SH-SY5Y (cell line): ENCODE results near the gene PPP2R5A.

Experiments used
- GATA2 ChIP-seq: IDR thresholded peaks from 2 replicates; pipeline ENCODE4 v1.6.1; 2011; ENCODE audit warnings: mild to moderate bottlenecking, low read depth, low read length
- GATA3 ChIP-seq: IDR thresholded peaks from 2 replicates; pipeline ENCODE4 v1.6.1; 2011; ENCODE audit warnings: low read depth, mild to moderate bottlenecking, low read length, moderate library complexity

The PPP2R5A gene

GRCh38 chr1:212388985-212389716, 103.9 kb downstream of the PPP2R5A start:
- TF ChIP-seq GATA3 (no peak), GATA2 (no peak)

- no peak for TF ChIP-seq GATA2
- TF ChIP-seq GATA3 = no peak
These were observed 111.4 kb downstream of the PPP2R5A start for GRCh38 chr1:212396638-212397037.

GRCh38 chr1:212397171-212397570, 112.0 kb downstream of the PPP2R5A start:
- TF ChIP-seq GATA2 = no peak
- no peak for TF ChIP-seq GATA3

- no peak for TF ChIP-seq GATA3
- no peak for TF ChIP-seq GATA2
These were observed 115.8 kb downstream of the PPP2R5A start for GRCh38 chr1:212401042-212401441.

- TF ChIP-seq GATA2 = no peak
- no peak for TF ChIP-seq GATA3
These were observed 116.8 kb downstream of the PPP2R5A start for GRCh38 chr1:212401838-212402582.

- no peak for TF ChIP-seq GATA3
- TF ChIP-seq GATA2 = no peak
These were observed 117.6 kb downstream of the PPP2R5A start for GRCh38 chr1:212402666-212403321.

GRCh38 chr1:212410231-212410820, 125.1 kb downstream of the PPP2R5A start:
- no peak for TF ChIP-seq GATA2
- TF ChIP-seq GATA3 = no peak
